Uterus (tissue), 4 donors: ENCODE measurements around the gene SLIT3. TPM values are rescaled to one million over a fixed set of nuclear protein-coding genes. Genes with fewer than 3 reads are reported as not detected.

Source experiments
- DNase-seq, 2 donors: peaks; one replicate each; pipeline ENCODE4 v3.0.0-alpha.2; 2019 to 2020
- H3K27ac ChIP-seq, 2 donors: fragments of 200-600 bp; sonication (generic); 1 replicate in 1 of 2; 2 replicates in 1 of 2; pipeline ENCODE4 v1.5.1; 2016 to 2018
- H3K27me3 ChIP-seq, 2 donors: fragments of 200-600 bp; sonication (generic); one replicate each; pipeline ENCODE4 v1.5.1; 2018 to 2019; ENCODE audit warnings: control low read depth in 1 of 2
- H3K36me3 ChIP-seq, 2 donors: fragments of 200-600 bp; sonication (generic); one replicate each; pipeline ENCODE4 v1.5.1; 2019; ENCODE audit warnings: control low read depth in 1 of 2
- H3K4me1 ChIP-seq, 2 donors: fragments of 200-600 bp; sonication (generic); one replicate each; pipeline ENCODE4 v1.5.1; 2018 to 2019; ENCODE audit warnings: control low read depth in 1 of 2
- H3K4me3 ChIP-seq, 2 donors: fragments of 200-600 bp; sonication (generic); 1 replicate in 1 of 2; 2 replicates in 1 of 2; pipeline ENCODE4 v1.5.1; 2018 to 2019; ENCODE audit warnings: mild to moderate bottlenecking in 1 of 2
- H3K9me3 ChIP-seq, 2 donors: fragments of 200-600 bp; sonication (generic); one replicate each; pipeline ENCODE4 v1.5.1; 2019; ENCODE audit warnings: control low read depth in 1 of 2
- CTCF ChIP-seq, 4 experiments: fragments of 200-600 bp in 2 of 4; fragments of 450-650 bp in 2 of 4; sonication (generic) in 2 of 4; IDR thresholded peaks; one replicate each; pipeline ENCODE4 v1.5.1; 2016 to 2019; ENCODE audit warnings: antibody characterized with exemption in 4 of 4, mild to moderate bottlenecking in 2 of 4, moderate library complexity in 1 of 4
- POLR2A ChIP-seq, 2 donors: fragments of 450-650 bp; IDR thresholded peaks; one replicate each; pipeline ENCODE4 v1.6.1; 2016; ENCODE audit warnings: antibody characterized with exemption in 2 of 2, mild to moderate bottlenecking in 1 of 2, moderate library complexity in 1 of 2
- intact Hi-C: fragments of 100-400 bp; cut with DNase I; formaldehyde crosslinking; loops from one replicate; pipeline ENCODE4 v1.15.1; 2023; ENCODE audit warnings: low total_unique reads
- total RNA-seq, 4 donors: library from RNA; depleted of rRNA in 3 of 4; stranded (reverse); fragments of >200 nt in 3 of 4; gene quantifications; one replicate each; pipeline versions ENCODE4 v1.1.0 to v1.2.4, GENCODE V29; 2014 to 2023
- donor health status: DM: yes; HTN: yes; CAD: no.

The SLIT3 gene
- total RNA-seq, 4 donors from 2014 or later: 9.4 to 62.2 (median 28.1) TPM

- no peak overlapping the region for H3K4me3 ChIP-seq
- H3K27ac ChIP-seq: no peak overlapping the region
- TF ChIP-seq POLR2A (IDR thresholded peaks at IDR 0.05) (no peak), CTCF (IDR thresholded peaks at IDR 0.05) (no peak)
- no peaks in the 10 kb centered on the region for H3K36me3 ChIP-seq
- no peaks in the 10 kb centered on the region for H3K27me3 ChIP-seq
- no peak for DNase-seq
- H3K4me1 ChIP-seq: no peaks in the 10 kb centered on the region
- no peaks in the 10 kb centered on the region for H3K9me3 ChIP-seq
- intact Hi-C loops: no loop called here
These were observed 215.3 kb downstream of the SLIT3 start for GRCh38 chr5:169085636-169086035.

- TF ChIP-seq POLR2A (IDR thresholded peaks at IDR 0.05): no peak
- TF ChIP-seq CTCF (IDR thresholded peaks at IDR 0.05): no peak
- H3K4me3 ChIP-seq: no peak overlapping the region
- H3K9me3 ChIP-seq: no peaks in the 10 kb centered on the region
- H3K27ac ChIP-seq: no peak overlapping the region
- no peaks in the 10 kb centered on the region for H3K36me3 ChIP-seq
- no peaks in the 10 kb centered on the region for H3K4me1 ChIP-seq
- H3K27me3 ChIP-seq: no peaks in the 10 kb centered on the region
- no peak for DNase-seq
- intact Hi-C loops: no loop called here
These were observed 215.7 kb downstream of the SLIT3 start for GRCh38 chr5:169085212-169085611.

GRCh38 chr5:169084775-169085174, 216.2 kb downstream of the SLIT3 start:
- intact Hi-C loops: no loop called here
- TF ChIP-seq POLR2A (IDR thresholded peaks at IDR 0.05) (no peak), CTCF (IDR thresholded peaks at IDR 0.05) (no peak)
- no peaks in the 10 kb centered on the region for H3K36me3 ChIP-seq
- H3K27ac ChIP-seq: no peak overlapping the region
- no peak overlapping the region for H3K4me3 ChIP-seq
- no peaks in the 10 kb centered on the region for H3K9me3 ChIP-seq
- no peaks in the 10 kb centered on the region for H3K4me1 ChIP-seq
- DNase-seq: no peak
- no peaks in the 10 kb centered on the region for H3K27me3 ChIP-seq

- no peaks in the 10 kb centered on the region for H3K9me3 ChIP-seq
These were observed 217.4 kb downstream of the SLIT3 start for GRCh38 chr5:169083394-169084018.

More at GRCh38 chr5:169083394-169084018, 217.4 kb downstream of the SLIT3 start:
- H3K36me3 ChIP-seq: no peaks in the 10 kb centered on the region
- H3K4me3 ChIP-seq: no peak overlapping the region
- no peaks in the 10 kb centered on the region for H3K4me1 ChIP-seq
- TF ChIP-seq CTCF (IDR thresholded peaks at IDR 0.05) (no peak), POLR2A (IDR thresholded peaks at IDR 0.05) (no peak)
- H3K27ac ChIP-seq: no peak overlapping the region
- intact Hi-C loops: no loop called here
- no peaks in the 10 kb centered on the region for H3K27me3 ChIP-seq
- DNase-seq: no peak
